Esophagus muscularis mucosa (tissue), 4 donors: ENCODE data around the gene MED13L. TPM values are rescaled to one million over a fixed set of nuclear protein-coding genes. Genes with fewer than 3 reads are reported as not detected.
A peak's percentile ranks its signal among the peaks of the same experiment; 100 is the strongest.

ENCODE experiments used
- DNase-seq: peaks from one replicate; pipeline ENCODE4 v3.0.0-alpha.2; 2017; ENCODE audit errors: extremely low spot score
- H3K27ac ChIP-seq, 4 donors: fragments of 200-600 bp; sonication (generic); replicated peaks in 1 of 4; 1 replicate in 3 of 4; 2 replicates in 1 of 4; pipeline ENCODE4 v1.5.1; 2016 to 2019; ENCODE audit warnings: mild to moderate bottlenecking in 1 of 4
- H3K27me3 ChIP-seq, 4 donors: fragments of 200-600 bp; sonication (generic); one replicate each; pipeline versions ENCODE4 v1.5.1 to v1.6.0; 2016 to 2019
- H3K36me3 ChIP-seq, 4 donors: fragments of 200-600 bp; sonication (generic); one replicate each; pipeline ENCODE4 v1.5.1; 2016 to 2019
- H3K4me1 ChIP-seq, 4 donors: fragments of 200-600 bp; sonication (generic); one replicate each; pipeline ENCODE4 v1.5.1; 2016 to 2019
- H3K4me3 ChIP-seq, 4 donors: fragments of 200-600 bp; sonication (generic); 1 replicate in 2 of 4; 2 replicates in 2 of 4; pipeline ENCODE4 v1.5.1; 2016 to 2019; ENCODE audit warnings: mild to moderate bottlenecking in 4 of 4, moderate library complexity in 1 of 4
- H3K9me3 ChIP-seq, 4 donors: fragments of 200-600 bp; sonication (generic); 1 replicate in 3 of 4; 2 replicates in 1 of 4; pipeline ENCODE4 v1.5.1; 2016 to 2019
- EP300 ChIP-seq: sonication (generic); formaldehyde crosslinking; IDR thresholded peaks from one replicate; pipeline ENCODE4 v1.6.1; 2017; ENCODE audit warnings: antibody characterized with exemption
- POLR2A ChIP-seq: fragments of 450-650 bp; IDR thresholded peaks from one replicate; pipeline ENCODE4 v1.6.1; 2017; ENCODE audit warnings: antibody characterized with exemption, moderate library complexity, mild to moderate bottlenecking, low read depth
- POLR2AphosphoS5 ChIP-seq, 2 donors: sonication (generic); formaldehyde crosslinking; IDR thresholded peaks; one replicate each; pipeline ENCODE4 v1.6.1; 2017; ENCODE audit warnings: antibody characterized with exemption in 2 of 2
- WGBS: methylation state at CpG from one replicate; pipeline ENCODE4 v1.1.5; 2018; 5-methylcytosine and 5-hydroxymethylcytosine counted together
- intact Hi-C: fragments of 100-400 bp; cut with DNase I; formaldehyde crosslinking; loops from one replicate; pipeline ENCODE4 v1.15.1; 2023
- total RNA-seq, 4 donors: library from RNA; depleted of rRNA; stranded (reverse); fragments of >200 nt; gene quantifications; one replicate each; pipeline versions ENCODE4 v1.1.0 to v1.2.1, GENCODE V29; 2016
- TF ChIP-seq, protein P1 (sequence below), 3 experiments: fragments of 200-600 bp in 2 of 3; fragments of 450-650 bp in 1 of 3; sonication (generic) in 2 of 3; IDR thresholded peaks; one replicate each; pipeline ENCODE4 v1.5.1; 2017 to 2019; ENCODE audit warnings: antibody characterized with exemption in 3 of 3, mild to moderate bottlenecking in 2 of 3, moderate library complexity in 1 of 3

Gene MED13L
- total RNA-seq, 4 donors from 2014 or later: 141 to 350 (median 175) TPM

DNA sequence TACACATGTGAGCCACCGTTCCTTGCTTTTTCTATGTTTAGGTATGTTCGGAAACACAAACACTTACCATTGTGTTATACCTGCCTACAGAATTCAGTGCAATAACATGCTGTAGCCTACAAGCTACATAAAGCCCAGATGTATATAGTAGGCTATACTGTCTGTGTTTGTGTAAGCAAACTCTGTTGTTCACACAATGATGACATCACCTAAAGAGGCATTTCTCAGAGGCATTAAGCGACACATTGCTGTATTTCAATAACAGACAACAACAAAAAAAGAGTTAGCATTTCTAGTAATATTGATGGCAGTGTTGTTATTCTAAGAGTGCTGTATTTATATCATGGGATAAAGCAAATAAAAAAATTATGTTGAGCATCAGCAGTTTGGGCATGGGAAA lies 70.2 kb downstream of the MED13L start:
- no peaks in the 10 kb centered on the region for H3K36me3 ChIP-seq
- H3K9me3 ChIP-seq: no peaks in the 10 kb centered on the region
- no peaks in the 10 kb centered on the region for H3K27me3 ChIP-seq
- no peak overlapping the region for H3K4me3 ChIP-seq
- no peak for DNase-seq
- intact Hi-C loops: no loop called here
- TF ChIP-seq, protein P1, sequence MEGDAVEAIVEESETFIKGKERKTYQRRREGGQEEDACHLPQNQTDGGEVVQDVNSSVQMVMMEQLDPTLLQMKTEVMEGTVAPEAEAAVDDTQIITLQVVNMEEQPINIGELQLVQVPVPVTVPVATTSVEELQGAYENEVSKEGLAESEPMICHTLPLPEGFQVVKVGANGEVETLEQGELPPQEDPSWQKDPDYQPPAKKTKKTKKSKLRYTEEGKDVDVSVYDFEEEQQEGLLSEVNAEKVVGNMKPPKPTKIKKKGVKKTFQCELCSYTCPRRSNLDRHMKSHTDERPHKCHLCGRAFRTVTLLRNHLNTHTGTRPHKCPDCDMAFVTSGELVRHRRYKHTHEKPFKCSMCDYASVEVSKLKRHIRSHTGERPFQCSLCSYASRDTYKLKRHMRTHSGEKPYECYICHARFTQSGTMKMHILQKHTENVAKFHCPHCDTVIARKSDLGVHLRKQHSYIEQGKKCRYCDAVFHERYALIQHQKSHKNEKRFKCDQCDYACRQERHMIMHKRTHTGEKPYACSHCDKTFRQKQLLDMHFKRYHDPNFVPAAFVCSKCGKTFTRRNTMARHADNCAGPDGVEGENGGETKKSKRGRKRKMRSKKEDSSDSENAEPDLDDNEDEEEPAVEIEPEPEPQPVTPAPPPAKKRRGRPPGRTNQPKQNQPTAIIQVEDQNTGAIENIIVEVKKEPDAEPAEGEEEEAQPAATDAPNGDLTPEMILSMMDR (IDR thresholded peaks at IDR 0.05): no peak
- no peak for TF ChIP-seq POLR2A
- no peak for TF ChIP-seq POLR2AphosphoS5 (IDR thresholded peaks at IDR 0.05)
- TF ChIP-seq EP300: no peak
- H3K27ac ChIP-seq: no peak overlapping the region
- peaks cover 16 to 85% (median 63%) of the 10 kb centered on the region in 4 donors for H3K4me1 ChIP-seq
- WGBS: 97% methylated on average over 3 of the region's 3 CpGs

DNA sequence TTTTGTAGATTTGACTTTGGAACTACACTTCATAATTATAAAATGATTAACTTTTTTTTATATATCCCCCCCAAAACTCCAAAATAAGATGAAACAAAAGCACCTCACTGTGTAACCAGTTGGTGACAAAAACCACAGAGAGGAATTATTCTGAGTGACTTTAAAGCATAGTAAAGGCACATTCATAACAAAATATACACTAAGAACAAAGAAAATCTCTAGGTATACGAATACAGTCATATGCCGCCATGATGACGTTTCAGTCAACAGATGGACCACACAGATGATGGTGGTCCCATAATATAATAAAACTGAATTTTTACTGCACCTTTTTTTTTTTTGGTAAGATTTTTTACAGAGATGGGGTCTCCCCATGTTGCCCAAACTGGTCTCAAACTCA lies 70.7 kb downstream of the MED13L start:
- Histone ChIP-seq H3K27me3 (no peaks in the 10 kb centered on the region), H3K36me3 (no peaks in the 10 kb centered on the region), H3K4me3 (no peak overlapping the region), H3K9me3 (no peaks in the 10 kb centered on the region), H3K27ac (no peak overlapping the region), H3K4me1 (peaks cover 19 to 85% (median 65%) of the 10 kb centered on the region in 4 donors)
- no peak for DNase-seq
- TF ChIP-seq POLR2AphosphoS5 (IDR thresholded peaks at IDR 0.05): no peak
- no peak for TF ChIP-seq EP300
- no peak for TF ChIP-seq POLR2A
- TF ChIP-seq, protein P1 (IDR thresholded peaks at IDR 0.05): no peak
- intact Hi-C loops: no loop called here
- WGBS: 97% methylated on average over 3 of the region's 3 CpGs

- intact Hi-C loops: no loop called here
- Histone ChIP-seq H3K27ac (no peak overlapping the region), H3K4me3 (no peak overlapping the region), H3K9me3 (no peaks in the 10 kb centered on the region), H3K4me1 (peaks cover 14 to 86% (median 66%) of the 10 kb centered on the region in 4 donors), H3K36me3 (no peaks in the 10 kb centered on the region), H3K27me3 (no peaks in the 10 kb centered on the region)
- TF ChIP-seq POLR2AphosphoS5 (IDR thresholded peaks at IDR 0.05): no peak
- TF ChIP-seq, protein P1 (IDR thresholded peaks at IDR 0.05): no peak
- TF ChIP-seq POLR2A: no peak
- 85% methylated on average over 3 of the region's 3 CpGs for WGBS
- DNase-seq: no peak
These were observed 72.7 kb downstream of the MED13L start for GRCh38 chr12:116204785-116205184.

- 80% methylated on average over 4 of the region's 4 CpGs for WGBS
- TF ChIP-seq POLR2AphosphoS5 (IDR thresholded peaks at IDR 0.05) (no peak), POLR2A (no peak), EP300 (no peak)
- TF ChIP-seq, protein P1 (IDR thresholded peaks at IDR 0.05): no peak
- peaks cover 16 to 86% (median 65%) of the 10 kb centered on the region in 4 donors for H3K4me1 ChIP-seq
These were observed 73.3 kb downstream of the MED13L start for GRCh38 chr12:116204169-116204568.

DNA sequence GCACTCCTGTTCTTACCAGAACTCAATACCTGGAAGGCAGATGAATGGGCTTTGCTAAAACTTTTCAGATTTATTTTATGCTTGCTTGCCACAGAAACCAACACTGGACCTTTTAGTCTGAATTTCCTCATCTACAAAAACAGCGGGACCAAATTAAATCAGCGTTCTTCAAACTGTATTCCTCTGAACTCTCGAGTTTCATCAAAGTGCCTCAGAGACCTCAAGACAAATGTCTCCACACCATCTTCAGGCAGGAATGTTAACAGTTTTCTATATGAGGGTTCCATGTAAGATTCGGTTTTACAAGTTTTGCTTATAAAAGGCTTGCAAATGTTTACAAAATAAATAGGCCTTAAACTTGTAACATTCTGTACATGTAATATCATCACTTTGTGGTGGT lies 74.6 kb downstream of the MED13L start:
- 75% methylated on average over 4 of the region's 4 CpGs for WGBS
- H3K4me3 ChIP-seq: no peak overlapping the region
- DNase-seq: no peak
- no peak overlapping the region for H3K27ac ChIP-seq
- intact Hi-C loops: no loop called here
- peaks cover 26 to 88% (median 75%) of the 10 kb centered on the region in 4 donors for H3K4me1 ChIP-seq
- H3K9me3 ChIP-seq: no peaks in the 10 kb centered on the region
- no peaks in the 10 kb centered on the region for H3K36me3 ChIP-seq
- no peaks in the 10 kb centered on the region for H3K27me3 ChIP-seq
- TF ChIP-seq POLR2A (no peak), POLR2AphosphoS5 (IDR thresholded peaks at IDR 0.05) (no peak), EP300 (no peak)
- TF ChIP-seq, protein P1 (IDR thresholded peaks at IDR 0.05): peak in 1 of 3 experiments; percentile 16

More at GRCh38 chr12:116204169-116204568, 73.3 kb downstream of the MED13L start:
- Histone ChIP-seq H3K36me3 (no peaks in the 10 kb centered on the region), H3K4me3 (no peak overlapping the region), H3K9me3 (no peaks in the 10 kb centered on the region), H3K27me3 (no peaks in the 10 kb centered on the region), H3K27ac (no peak overlapping the region)
- no peak for DNase-seq
- intact Hi-C loops: no loop called here
